HEK293T (cell line): Measurements from ENCODE around the gene CEND1.

Experiments used
- BHLHE40 ChIP-seq: fragments of 450-650 bp; IDR thresholded peaks from 2 replicates; pipeline ENCODE4 v1.6.1; 2016; ENCODE audit warnings: mild to moderate bottlenecking, moderate library complexity, borderline replicate concordance
- FOXA1 ChIP-seq: fragments of 450-650 bp; IDR thresholded peaks from 2 replicates; pipeline ENCODE4 v1.6.1; 2016; ENCODE audit warnings: mild to moderate bottlenecking
- FOXM1 ChIP-seq: fragments of 450-650 bp; IDR thresholded peaks from 2 replicates; pipeline ENCODE4 v1.6.1; 2017; ENCODE audit warnings: mild to moderate bottlenecking, borderline replicate concordance
- PKNOX1 ChIP-seq: fragments of 450-650 bp; IDR thresholded peaks from 2 replicates; pipeline ENCODE4 v1.6.1; 2016
- SP1 ChIP-seq: fragments of 450-650 bp; IDR thresholded peaks from 2 replicates; pipeline ENCODE4 v1.6.1; 2017
- TARDBP ChIP-seq: fragments of 450-650 bp; IDR thresholded peaks from 2 replicates; pipeline ENCODE4 v1.6.1; 2016
- ZNF384 ChIP-seq: fragments of 450-650 bp; IDR thresholded peaks from 2 replicates; pipeline ENCODE4 v1.6.1; 2016

- TF ChIP-seq FOXA1: no peak
- no peak for TF ChIP-seq PKNOX1
- no peak for TF ChIP-seq SP1
- TF ChIP-seq TARDBP: no peak
- TF ChIP-seq BHLHE40: no peak
- TF ChIP-seq FOXM1: no peak
- no peak for TF ChIP-seq ZNF384
Measured at GRCh38 chr11:788953-789940, 643 bp downstream of the CEND1 start.
